ENCODE measurements around the gene RBM26. TPM values are rescaled to one million over a fixed set of nuclear protein-coding genes. Genes with fewer than 3 reads are reported as not detected.

The RBM26 gene
- total RNA-seq, 2 donors from 2014 or later = 62.5 to 69.2 TPM

DNA sequence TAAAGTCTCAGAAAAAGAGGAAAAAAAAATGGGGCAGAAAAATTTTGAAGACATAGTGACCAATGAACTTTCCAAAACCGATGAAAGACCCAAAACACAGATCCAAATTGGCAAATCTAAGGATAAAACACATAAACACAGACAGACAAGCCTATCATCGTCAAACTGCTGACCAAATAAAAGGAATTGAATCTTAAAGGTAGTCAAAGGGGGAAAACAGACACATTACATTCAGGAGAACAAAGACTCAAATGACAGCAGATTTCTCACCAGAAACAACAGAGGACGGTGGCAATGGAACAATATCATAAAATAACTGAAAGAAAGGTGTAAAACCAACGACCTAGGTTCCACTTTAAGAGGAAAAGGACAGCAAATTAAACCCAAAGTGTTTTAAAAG, 10.2 kb downstream of the RBM26 start:
- Mint-ChIP-seq H3K36me3 (ENCODE audit: insufficient read depth in 2 of 2) (peaks cover 13 to 43% of the 10 kb centered on the region in 2 donors), H3K4me1 (ENCODE audit: low read depth) (peaks cover 48% of the 10 kb centered on the region), H3K27ac (no peak overlapping the region), H3K27me3 (ENCODE audit: low read depth) (no peaks in the 10 kb centered on the region), H3K9me3 (peaks cover 8% of the 10 kb centered on the region in 2 donors), H3K4me3 (no peak overlapping the region)
- DNase-seq (no peak), ATAC-seq (replicated peaks in 1 of 2) (no peak)

DNA sequence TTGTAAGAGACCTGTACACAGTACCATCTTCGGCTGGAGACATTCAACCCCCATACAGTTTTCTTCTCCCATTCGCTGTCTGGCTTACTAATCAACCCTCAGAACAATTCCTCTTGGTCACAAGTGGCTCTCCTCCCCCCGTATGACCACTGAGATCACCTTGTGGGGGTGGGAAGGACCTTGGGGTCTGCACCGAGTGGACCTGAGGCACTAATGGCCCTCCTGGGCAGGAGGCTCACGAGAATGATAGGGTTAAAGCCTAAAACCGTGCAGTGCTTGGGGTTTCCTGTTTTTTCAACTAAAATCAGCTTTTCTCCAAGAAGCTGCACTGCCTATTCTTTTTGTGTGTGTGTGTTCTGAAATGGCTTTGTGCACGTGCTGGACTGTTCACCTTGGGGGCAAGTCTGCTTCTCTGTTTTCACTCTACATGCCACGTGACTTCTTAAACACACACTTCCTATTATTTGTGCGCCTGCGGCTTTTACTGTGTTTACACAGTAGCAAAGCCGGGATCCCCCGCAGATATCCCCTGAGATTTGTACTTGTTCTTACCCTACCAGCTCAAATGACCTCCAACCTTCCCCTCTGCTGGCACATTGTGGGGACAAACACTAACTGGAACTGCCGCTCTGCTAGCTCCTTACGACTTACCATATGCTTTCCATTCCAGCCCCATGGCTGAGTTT, 12.3 kb downstream of the RBM26 start:
- DNase-seq = peak in 1 of 2 donors; percentile 19
- peak overlapping the region; percentile 67 to 76 for H3K4me3 Mint-ChIP-seq
- no peaks in the 10 kb centered on the region for H3K27me3 Mint-ChIP-seq (ENCODE audit: low read depth)
- H3K36me3 Mint-ChIP-seq (ENCODE audit: insufficient read depth in 2 of 2) = peaks cover 11 to 34% of the 10 kb centered on the region in 2 donors
- ATAC-seq (replicated peaks in 1 of 2) = peak; percentile 2 to 9
- H3K9me3 Mint-ChIP-seq = peaks cover 8% of the 10 kb centered on the region in 2 donors
- peaks cover 68% of the 10 kb centered on the region for H3K4me1 Mint-ChIP-seq (ENCODE audit: low read depth)
- peak overlapping the region; percentile 81 for H3K27ac Mint-ChIP-seq

DNA sequence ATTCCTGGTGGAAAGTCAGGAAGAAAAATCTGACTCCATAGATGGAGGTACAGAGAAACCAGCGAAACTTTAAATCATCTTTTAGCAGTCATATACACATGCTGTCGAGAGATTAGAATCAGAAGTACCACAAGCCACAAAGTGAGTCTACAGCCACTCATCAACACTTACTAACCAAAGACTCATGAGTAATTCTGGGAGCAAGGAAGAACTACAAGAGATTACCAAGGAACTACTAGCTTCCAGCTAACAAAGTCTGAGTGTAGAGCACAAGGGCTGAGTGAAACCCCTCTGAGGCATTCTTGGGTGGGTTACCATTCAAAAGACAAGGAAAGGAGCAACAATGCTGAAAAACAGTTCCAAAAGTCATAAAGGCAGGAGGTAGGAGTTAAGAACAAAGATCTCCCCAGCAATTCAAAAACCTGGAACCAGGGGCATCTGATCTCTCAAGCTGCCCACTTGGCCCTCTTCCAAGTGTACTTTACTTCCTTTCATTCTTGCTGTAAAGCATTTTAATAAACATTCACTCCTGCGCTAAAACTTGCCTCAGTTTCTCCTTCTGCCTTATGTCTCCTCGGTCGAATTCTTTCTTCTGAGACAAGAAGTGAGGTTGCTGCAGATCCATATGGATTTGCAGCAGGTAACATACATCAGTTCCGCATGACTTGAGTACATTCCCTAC, 13.0 kb downstream of the RBM26 start:
- DNase-seq (peak; percentile 37 to 38), ATAC-seq (replicated peaks in 1 of 2) (peak; percentile 94 to 95)
- Mint-ChIP-seq H3K27ac (peak overlapping the region; percentile 81), H3K27me3 (ENCODE audit: low read depth) (no peaks in the 10 kb centered on the region), H3K4me1 (ENCODE audit: low read depth) (peaks cover 74% of the 10 kb centered on the region), H3K9me3 (peaks cover 8% of the 10 kb centered on the region in 2 donors), H3K4me3 (peak overlapping the region; percentile 67 to 76), H3K36me3 (ENCODE audit: insufficient read depth in 2 of 2) (peaks cover 11 to 31% of the 10 kb centered on the region in 2 donors)

DNA sequence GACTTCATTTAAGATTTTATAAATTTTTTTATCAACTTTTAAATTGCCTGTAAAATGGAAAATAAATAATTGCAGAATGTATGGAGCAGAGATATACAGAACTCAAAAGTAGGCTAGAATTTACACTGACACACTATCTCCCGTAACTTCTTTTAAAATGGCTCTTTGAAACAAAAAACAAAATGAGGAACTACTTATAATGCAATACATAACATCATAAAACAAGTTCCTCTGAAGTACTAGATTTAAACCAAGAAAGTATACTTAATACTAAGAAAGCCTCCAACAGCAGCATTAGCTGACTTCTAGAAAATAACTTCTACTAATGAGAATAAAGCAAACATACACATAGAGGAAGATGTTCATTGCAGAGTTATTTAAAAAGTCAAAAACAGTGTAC, 17.0 kb downstream of the RBM26 start:
- Mint-ChIP-seq H3K9me3 (no peaks in the 10 kb centered on the region), H3K4me1 (ENCODE audit: low read depth) (peaks cover 85% of the 10 kb centered on the region), H3K36me3 (ENCODE audit: insufficient read depth in 2 of 2) (peaks cover 0 to 5% of the 10 kb centered on the region in 2 donors), H3K27me3 (ENCODE audit: low read depth) (no peaks in the 10 kb centered on the region), H3K4me3 (no peak overlapping the region), H3K27ac (no peak overlapping the region)
- DNase-seq (no peak), ATAC-seq (replicated peaks in 1 of 2) (no peak)

DNA sequence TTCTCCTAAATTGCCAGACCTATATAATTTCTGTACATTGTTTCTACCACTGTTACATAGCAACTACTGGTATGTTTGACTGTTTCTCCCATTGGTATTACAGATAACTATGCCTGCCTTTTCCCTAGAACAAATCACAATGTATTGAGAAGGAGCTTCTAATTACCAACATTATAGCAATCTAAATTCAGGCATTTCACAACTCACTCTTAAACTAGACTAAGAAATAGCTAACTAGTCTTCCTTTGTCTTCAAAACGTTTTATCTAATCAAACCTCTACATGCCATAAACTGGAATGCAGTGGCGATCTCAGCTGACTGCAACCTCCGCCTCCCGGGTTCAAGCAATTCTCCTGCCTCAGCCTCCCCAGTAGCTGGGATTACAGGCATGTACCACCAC, 18.2 kb downstream of the RBM26 start:
- Mint-ChIP-seq H3K36me3 (ENCODE audit: insufficient read depth in 2 of 2) (peaks cover 1 to 9% of the 10 kb centered on the region in 2 donors), H3K4me1 (ENCODE audit: low read depth) (peaks cover 85% of the 10 kb centered on the region), H3K4me3 (peak overlapping the region; percentile 33 to 43), H3K27me3 (ENCODE audit: low read depth) (no peaks in the 10 kb centered on the region), H3K27ac (peak overlapping the region; percentile 5), H3K9me3 (no peaks in the 10 kb centered on the region)
- DNase-seq (no peak), ATAC-seq (replicated peaks in 1 of 2) (no peak)

DNA sequence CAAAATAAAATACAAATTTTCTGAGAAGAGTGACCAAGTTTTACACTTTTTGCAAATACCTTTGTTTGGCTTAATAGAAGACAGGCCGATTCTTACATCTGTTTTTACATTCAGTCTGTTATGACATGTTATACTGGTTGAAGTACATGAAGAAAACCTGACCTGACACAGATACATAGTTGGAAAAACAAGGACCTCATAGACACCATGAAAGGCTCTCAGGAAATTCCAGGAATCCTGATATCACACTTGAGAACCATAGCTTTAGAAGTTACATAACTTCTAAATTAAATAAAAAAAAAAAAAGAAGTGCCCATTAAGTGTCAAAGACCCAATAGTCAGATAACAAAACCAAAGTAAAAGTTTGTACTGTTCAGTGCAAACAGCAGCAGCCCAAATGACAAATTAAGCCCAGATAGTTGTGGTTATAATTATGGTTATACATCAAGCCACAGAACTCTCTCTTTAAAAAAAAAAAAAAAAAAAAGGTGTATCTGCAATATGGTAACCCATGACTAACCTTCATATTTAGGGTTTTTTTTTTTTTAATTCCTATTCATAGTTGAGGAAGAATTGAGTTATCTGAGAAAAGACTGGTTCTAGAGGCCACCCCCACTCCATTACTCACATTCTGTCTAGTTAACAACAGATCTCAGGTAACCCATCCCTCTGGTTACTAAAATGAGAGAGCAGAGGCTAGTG, 19.8 kb downstream of the RBM26 start:
- H3K9me3 Mint-ChIP-seq = no peaks in the 10 kb centered on the region
- peaks cover 1 to 7% of the 10 kb centered on the region in 2 donors for H3K36me3 Mint-ChIP-seq (ENCODE audit: insufficient read depth in 2 of 2)
- peak overlapping the region; percentile 19 to 66 for H3K4me3 Mint-ChIP-seq
- DNase-seq = peak; percentile 34 to 46
- peak overlapping the region; percentile 85 for H3K27ac Mint-ChIP-seq
- no peaks in the 10 kb centered on the region for H3K27me3 Mint-ChIP-seq (ENCODE audit: low read depth)
- peaks cover 88% of the 10 kb centered on the region for H3K4me1 Mint-ChIP-seq (ENCODE audit: low read depth)
- ATAC-seq (replicated peaks in 1 of 2) = peak; percentile 74 to 80

DNA sequence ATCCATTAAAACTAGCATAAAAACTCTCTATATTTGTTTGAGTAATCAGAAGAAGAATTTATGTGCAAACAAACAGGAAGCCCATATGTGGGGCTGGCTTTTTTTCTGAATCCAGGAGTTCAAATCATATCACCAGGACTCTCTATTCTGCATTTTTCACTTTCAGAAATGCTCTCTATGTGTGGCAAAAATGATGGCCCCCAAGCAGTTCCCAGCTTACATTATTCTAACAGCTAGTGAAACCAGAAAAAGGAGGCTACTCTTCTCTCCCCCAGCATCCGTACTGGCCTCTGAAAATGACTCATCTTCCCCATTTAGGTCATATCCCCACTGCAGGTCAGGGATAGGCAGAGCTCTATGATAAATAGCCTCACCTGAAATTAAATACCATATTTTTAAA, 20.4 kb downstream of the RBM26 start:
- Mint-ChIP-seq H3K27me3 (ENCODE audit: low read depth) (no peaks in the 10 kb centered on the region), H3K36me3 (ENCODE audit: insufficient read depth in 2 of 2) (peaks cover 1 to 10% of the 10 kb centered on the region in 2 donors), H3K27ac (peak overlapping the region; percentile 43), H3K4me3 (peak overlapping the region; percentile 52 to 56), H3K4me1 (ENCODE audit: low read depth) (peaks cover 88% of the 10 kb centered on the region), H3K9me3 (no peaks in the 10 kb centered on the region)
- peak; percentile 80 to 84 for ATAC-seq (replicated peaks in 1 of 2)
- peak; percentile 38 to 51 for DNase-seq

DNA sequence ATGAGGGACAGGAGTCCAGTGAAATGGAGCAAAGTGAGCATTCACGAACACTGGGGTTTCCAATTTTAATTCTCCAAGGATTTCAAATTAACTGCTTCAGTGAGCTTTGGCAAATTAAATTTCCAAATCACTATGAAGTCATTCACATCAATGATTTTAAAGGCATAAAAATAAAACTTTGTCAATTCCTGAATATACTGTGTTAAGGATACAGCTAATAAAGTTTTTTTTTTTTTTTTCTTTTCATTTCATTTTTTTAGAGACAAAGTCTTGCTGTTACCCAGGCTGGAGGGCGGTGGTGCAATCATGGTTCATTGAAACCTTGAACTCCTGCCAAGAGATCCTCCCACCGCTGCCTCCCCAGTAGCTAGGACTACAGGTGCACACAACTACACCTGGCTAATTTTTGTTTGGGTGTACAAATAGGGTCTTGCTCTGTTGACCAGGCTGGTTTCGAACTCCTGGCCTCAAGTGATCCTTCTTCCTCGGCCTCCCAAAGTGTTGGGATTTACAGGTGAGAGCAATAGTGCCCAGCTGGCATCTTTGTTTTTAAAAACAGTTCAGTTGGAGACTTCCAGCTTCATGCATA, 21.9 kb downstream of the RBM26 start:
- Mint-ChIP-seq H3K36me3 (ENCODE audit: insufficient read depth in 2 of 2) (peaks cover 1 to 8% of the 10 kb centered on the region in 2 donors), H3K4me3 (no peak overlapping the region), H3K27ac (no peak overlapping the region), H3K4me1 (ENCODE audit: low read depth) (peaks cover 90% of the 10 kb centered on the region), H3K9me3 (no peaks in the 10 kb centered on the region), H3K27me3 (ENCODE audit: low read depth) (no peaks in the 10 kb centered on the region)
- ATAC-seq (replicated peaks in 1 of 2) (no peak), DNase-seq (no peak)

DNA sequence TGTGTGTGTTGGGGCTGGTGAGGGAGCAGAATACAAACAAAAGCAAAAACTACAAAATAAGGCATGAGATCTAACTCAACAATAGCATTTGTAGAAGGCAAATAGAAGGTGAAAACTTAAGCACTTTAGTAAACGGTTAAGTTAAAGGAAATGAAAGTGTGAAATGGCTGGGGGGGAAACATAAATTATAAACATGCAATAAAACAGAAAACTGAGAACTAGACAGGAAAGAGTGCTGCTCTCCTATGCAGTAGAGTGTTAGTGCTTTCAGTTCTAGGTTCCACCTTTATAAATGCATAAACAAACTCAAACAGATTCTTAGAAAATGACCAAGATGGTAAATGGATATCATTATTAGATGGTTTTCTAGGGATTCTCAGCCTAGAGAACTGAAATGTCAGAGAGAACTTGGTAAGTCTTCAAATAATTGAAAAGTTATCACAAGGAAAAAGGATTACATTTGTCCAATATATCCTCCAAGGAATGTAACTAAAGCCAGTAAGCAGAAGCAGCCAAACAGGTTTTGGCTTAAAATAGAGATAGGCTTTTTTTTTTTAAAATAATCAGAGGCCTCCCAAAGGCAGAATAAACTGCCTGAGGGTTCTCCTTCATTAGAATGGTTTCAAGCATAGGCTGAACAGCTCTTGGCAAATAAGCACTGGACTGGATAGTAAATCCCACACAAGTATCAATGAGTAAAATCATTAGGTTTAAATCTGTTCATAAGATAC, 23.3 kb downstream of the RBM26 start:
- Mint-ChIP-seq H3K9me3 (no peaks in the 10 kb centered on the region), H3K27ac (peak overlapping the region; percentile 48), H3K27me3 (ENCODE audit: low read depth) (no peaks in the 10 kb centered on the region), H3K4me3 (peak overlapping the region; percentile 22 to 77), H3K36me3 (ENCODE audit: insufficient read depth in 2 of 2) (peaks cover 3 to 8% of the 10 kb centered on the region in 2 donors), H3K4me1 (ENCODE audit: low read depth) (peaks cover 76% of the 10 kb centered on the region)
- ATAC-seq (replicated peaks in 1 of 2) (no peak), DNase-seq (no peak)

DNA sequence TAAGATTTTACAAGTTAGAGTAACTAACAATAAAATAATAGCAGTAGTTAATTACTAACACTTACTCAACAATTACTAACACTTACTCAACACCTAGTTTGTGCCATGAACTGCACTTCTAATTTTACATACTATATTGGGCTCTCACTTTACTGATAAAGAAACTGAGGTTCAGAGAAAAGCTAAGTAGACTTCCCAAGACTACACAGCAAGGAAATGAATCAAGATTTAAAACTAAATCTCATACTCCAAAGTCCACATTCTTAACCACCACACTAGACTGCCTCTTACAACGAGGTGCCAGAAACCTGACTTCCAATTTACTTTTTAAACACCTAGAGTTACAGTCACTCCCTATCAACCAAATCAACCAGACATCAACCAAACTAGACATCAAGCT, 25.1 kb downstream of the RBM26 start:
- Mint-ChIP-seq H3K36me3 (ENCODE audit: insufficient read depth in 2 of 2) (peaks cover 3 to 15% of the 10 kb centered on the region in 2 donors), H3K4me3 (peak overlapping the region in 1 of 2 donors; percentile 60), H3K4me1 (ENCODE audit: low read depth) (peaks cover 62% of the 10 kb centered on the region), H3K27ac (peak overlapping the region; percentile 41), H3K27me3 (ENCODE audit: low read depth) (no peaks in the 10 kb centered on the region), H3K9me3 (no peaks in the 10 kb centered on the region)
- ATAC-seq (replicated peaks in 1 of 2) (no peak), DNase-seq (no peak)

DNA sequence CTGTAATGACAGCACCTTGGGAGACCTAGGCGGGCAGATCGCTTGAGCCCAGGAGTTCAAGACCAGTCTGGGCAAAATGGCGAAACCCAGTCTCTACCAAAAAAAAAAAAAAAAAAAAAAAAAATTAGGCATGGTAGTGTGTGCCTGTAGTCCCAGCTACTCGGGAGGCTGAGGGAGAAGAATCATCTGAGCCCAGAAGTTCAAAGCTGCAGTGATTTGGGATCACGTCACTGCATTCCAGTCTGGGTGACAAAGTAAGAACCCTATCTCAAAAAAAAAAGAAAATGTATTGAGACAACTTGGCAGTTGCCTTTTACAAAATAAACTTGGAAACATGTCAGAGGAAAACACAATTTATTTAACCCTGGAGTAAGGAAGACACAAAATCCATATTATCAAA, 26.8 kb downstream of the RBM26 start:
- DNase-seq = no peak
- Mint-ChIP-seq H3K36me3 (ENCODE audit: insufficient read depth in 2 of 2) (peaks cover 3 to 15% of the 10 kb centered on the region in 2 donors), H3K4me1 (ENCODE audit: low read depth) (peaks cover 49% of the 10 kb centered on the region), H3K27me3 (ENCODE audit: low read depth) (no peaks in the 10 kb centered on the region), H3K4me3 (no peak overlapping the region), H3K27ac (peak overlapping the region; percentile 73), H3K9me3 (no peaks in the 10 kb centered on the region)
- no peak for ATAC-seq (replicated peaks in 1 of 2)

DNA sequence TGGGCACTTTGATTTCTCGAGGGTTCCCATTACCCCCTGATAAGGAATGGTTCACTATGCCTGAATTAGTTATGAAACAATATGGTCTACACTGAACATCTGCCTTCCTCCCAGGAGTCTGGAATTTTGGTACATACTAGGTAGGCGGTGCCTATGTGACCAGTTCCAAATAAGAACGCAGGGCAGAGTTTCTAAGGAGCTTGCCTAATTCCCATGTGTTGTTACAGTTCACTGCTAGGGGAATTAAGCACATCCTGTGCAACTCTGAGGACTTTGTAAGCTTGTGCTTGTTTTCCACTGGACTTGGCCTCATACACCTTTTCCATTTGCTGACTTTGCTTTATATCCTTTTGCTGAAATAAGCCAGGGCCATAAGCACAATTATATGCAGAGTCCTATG, 29.2 kb downstream of the RBM26 start:
- no peak overlapping the region for H3K27ac Mint-ChIP-seq
- ATAC-seq (replicated peaks in 1 of 2) (no peak), DNase-seq (no peak)
- H3K27me3 Mint-ChIP-seq (ENCODE audit: low read depth) = no peaks in the 10 kb centered on the region
- H3K4me1 Mint-ChIP-seq (ENCODE audit: low read depth) = peaks cover 27% of the 10 kb centered on the region
- H3K9me3 Mint-ChIP-seq = no peaks in the 10 kb centered on the region
- peaks cover 2 to 10% of the 10 kb centered on the region in 2 donors for H3K36me3 Mint-ChIP-seq (ENCODE audit: insufficient read depth in 2 of 2)
- no peak overlapping the region for H3K4me3 Mint-ChIP-seq

Measured in activated T-cell treated with anti-CD3 and anti-CD28 coated beads, Interleukin-2, amount 50 U/mL, for 72 hours (primary cell).